Endothelial cell of umbilical vein (primary cell): ENCODE data around the gene CXCR3. TPM values are rescaled to one million over a fixed set of nuclear protein-coding genes. Genes with fewer than 3 reads are reported as not detected.

ENCODE experiments used
- BruUV-seq: library from RNA; stranded (reverse); fragments of 400-500 nt; replicated peaks from 2 replicates; lab custom pipeline; 2021; lab: Mats Ljungman, UMichigan
- CTCF ChIA-PET: fragments of 300-600, 350-600 bp; sonication (Branson Sonifier 250); formaldehyde crosslinking; loops from one replicate; lab custom pipeline; 2021; ENCODE audit warnings: antibody characterized with exemption, inconsistent platforms; lab: Charles Lee
- POLR2A ChIA-PET: fragments of 300-600, 350-600 bp; sonication (Branson Sonifier 250); formaldehyde crosslinking; loops from one replicate; lab custom pipeline; 2021; ENCODE audit warnings: antibody characterized with exemption, inconsistent platforms; lab: Charles Lee
- DNase-seq: peaks from one replicate; pipeline ENCODE4 v3.0.0-alpha.2; 2011; ENCODE audit warnings: low read depth, low spot score
- FAIRE-seq: peaks from 2 replicates; lab custom pipeline; 2011; peaks lifted over from hg19 to GRCh38; lab: Jason Lieb, UNC
- H2AFZ ChIP-seq: 2 replicates; pipeline ENCODE4 v1.6.0; 2012; ENCODE audit warnings: low read depth, low read length, control low read depth, inconsistent platforms
- H3K27ac ChIP-seq: 2 replicates; pipeline ENCODE4 v1.5.1; 2011; ENCODE audit warnings: low read depth, mild to moderate bottlenecking, control low read depth, low read length, moderate library complexity; ENCODE audit not compliant: insufficient read depth
- H3K27me3 ChIP-seq, 2 experiments: 2 replicates each; pipeline versions ENCODE4 v1.6.0 to v1.6.1; 2011; ENCODE audit warnings: low read length in 2 of 2, mixed read lengths in 1 of 2; ENCODE audit not compliant: control insufficient read depth in 2 of 2, insufficient read depth in 2 of 2
- H3K36me3 ChIP-seq, 2 experiments: 2 replicates in 1 of 2; 3 replicates in 1 of 2; pipeline ENCODE4 v1.5.1; 2011; ENCODE audit warnings: low read length in 2 of 2, mild to moderate bottlenecking in 1 of 2, moderate library complexity in 1 of 2; ENCODE audit not compliant: control insufficient read depth in 2 of 2, insufficient read depth in 2 of 2; ENCODE audit errors: extremely low read depth in 1 of 2
- H3K4me1 ChIP-seq: 3 replicates; pipeline ENCODE4 v1.5.1; 2011; ENCODE audit warnings: mild to moderate bottlenecking, low read length; ENCODE audit not compliant: control insufficient read depth, insufficient read depth; ENCODE audit errors: extremely low read depth
- H3K4me2 ChIP-seq: 2 replicates; pipeline ENCODE4 v1.6.1; 2011; ENCODE audit warnings: low read length, control low read depth, mixed read lengths; ENCODE audit not compliant: insufficient read depth
- H3K4me3 ChIP-seq, 3 experiments: fragments of 200-600 bp in 1 of 3; sonication (generic), shearing (Covaris generic) in 1 of 3; replicated peaks in 1 of 3; 2 replicates each; pipeline ENCODE4 v1.5.1; 2011 to 2016; ENCODE audit warnings: control low read depth in 3 of 3, low read length in 3 of 3, mild to moderate bottlenecking in 2 of 3, inconsistent platforms in 1 of 3, low read depth in 1 of 3, moderate library complexity in 1 of 3; ENCODE audit not compliant: insufficient read depth in 1 of 3
- H3K79me2 ChIP-seq: 2 replicates; pipeline ENCODE4 v1.6.0; 2012; ENCODE audit warnings: low read length, inconsistent platforms; ENCODE audit not compliant: control insufficient read depth, insufficient read depth
- H3K9ac ChIP-seq: replicated peaks from 2 replicates; pipeline ENCODE3; 2011; ENCODE audit warnings: low read length, control low read depth; ENCODE audit not compliant: insufficient read depth; ENCODE audit errors: extremely low read depth
- H3K9me1 ChIP-seq: replicated peaks from 3 replicates; pipeline ENCODE4 v1.6.0; 2011; ENCODE audit warnings: mild to moderate bottlenecking, low read length; ENCODE audit not compliant: control insufficient read depth, insufficient read depth; ENCODE audit errors: extremely low read depth
- H3K9me3 ChIP-seq: replicated peaks from 2 replicates; pipeline ENCODE4 v1.5.1; 2012; ENCODE audit warnings: low read length, inconsistent platforms; ENCODE audit not compliant: control insufficient read depth, insufficient read depth
- H4K20me1 ChIP-seq: replicated peaks from 2 replicates; pipeline ENCODE3; 2011; ENCODE audit warnings: mild to moderate bottlenecking, low read length; ENCODE audit not compliant: control insufficient read depth, insufficient read depth; ENCODE audit errors: extremely low read depth
- EZH2 ChIP-seq: IDR thresholded peaks from 2 replicates; pipeline ENCODE4 v1.6.1; 2012; ENCODE audit warnings: borderline replicate concordance, low read depth, mild to moderate bottlenecking, moderate library complexity, low read length, inconsistent platforms; ENCODE audit not compliant: severe bottlenecking
- FOS ChIP-seq: IDR thresholded peaks from 2 replicates; pipeline ENCODE4 v1.6.1; 2011; ENCODE audit warnings: mild to moderate bottlenecking, low read length, moderate library complexity, borderline replicate concordance; ENCODE audit not compliant: insufficient read depth
- GATA2 ChIP-seq: IDR thresholded peaks from 2 replicates; pipeline ENCODE4 v1.7.0; 2011; ENCODE audit warnings: low read depth, mild to moderate bottlenecking, moderate library complexity, mixed read lengths, low read length; ENCODE audit not compliant: insufficient read length, insufficient read depth
- JUN ChIP-seq: IDR thresholded peaks from 2 replicates; pipeline ENCODE4 v1.6.1; 2011; ENCODE audit warnings: borderline replicate concordance, low read depth; ENCODE audit not compliant: insufficient read length, insufficient read depth
- dilution Hi-C: fragments of 300-500 bp; cut with MboI; formaldehyde crosslinking; loops from one replicate; pipeline ENCODE4 v1.15.0; 2019; ENCODE audit warnings: low sequenced_read_pairs; ENCODE audit not compliant: extremely low pct_ligation_motif_present
- intact Hi-C: fragments of 100-400 bp; cut with micrococcal nuclease; formaldehyde crosslinking; loops from one replicate; pipeline ENCODE4 v1.10.0; 2022
- polyA plus RNA-seq, 4 experiments: library from polyadenylated mRNA; depleted of rRNA in 3 of 4; stranded (reverse) in 3 of 4; unstranded in 1 of 4; fragments of >200 nt; gene quantifications; 2 replicates each; pipeline versions ENCODE4 v1.2.1 to v1.2.3, GENCODE V29; 2011 to 2012; ENCODE audit warnings: missing spikeins in 1 of 4
- total RNA-seq: library from RNA; stranded (reverse); gene quantifications from 2 replicates; pipeline ENCODE4 v1.2.3, GENCODE V29; 2021
- TF ChIP-seq, protein P1 (sequence below): IDR thresholded peaks from 2 replicates; pipeline ENCODE4 v1.6.1; 2011; ENCODE audit not compliant: insufficient read depth, insufficient read length
- TF ChIP-seq, protein P2 (sequence below), 2 donors: IDR thresholded peaks; 1 replicate in 1 of 2; 2 replicates in 1 of 2; pipeline ENCODE4 v1.5.1; 2011; ENCODE audit warnings: low read length in 2 of 2, mild to moderate bottlenecking in 2 of 2, moderate library complexity in 2 of 2, control low read depth in 1 of 2, inconsistent platforms in 1 of 2, low read depth in 1 of 2; ENCODE audit not compliant: insufficient read depth in 1 of 2; ENCODE audit errors: extremely low read depth in 1 of 2

The CXCR3 gene
- total and polyA plus RNA-seq, 2 donors (not counting 3 experiments of a cell fraction or from before 2014, with no cell fraction given) = not detected

DNA sequence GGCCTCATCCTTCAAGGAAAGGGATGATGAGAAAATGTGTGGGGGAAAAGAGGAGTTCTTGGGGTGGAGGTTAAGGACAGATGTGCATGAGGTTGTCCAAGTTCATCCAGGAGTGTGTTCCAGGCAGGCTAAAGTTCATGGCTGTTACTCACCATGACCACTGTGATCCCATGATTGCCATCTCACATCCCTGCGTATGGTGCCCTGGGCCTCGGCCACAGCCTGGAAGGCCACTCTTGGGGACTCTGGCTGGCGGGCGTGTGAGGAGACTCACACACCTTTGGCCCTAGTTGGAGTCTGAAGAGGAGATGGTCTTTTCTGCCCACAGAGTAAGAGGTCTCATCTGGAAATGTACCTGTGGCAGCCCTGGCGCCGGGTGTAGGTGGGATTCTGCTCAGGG, 41.6 kb upstream of the CXCR3 start:
- DNase-seq = no peak
- no peak overlapping the region for H3K4me3 ChIP-seq
- H4K20me1 ChIP-seq = no peaks in the 10 kb centered on the region
- intact Hi-C loops (no loop called here), dilution Hi-C loops (no loop called here)
- FAIRE-seq = no peak
- no peaks in the 10 kb centered on the region for H3K79me2 ChIP-seq
- H3K36me3 ChIP-seq = no peaks in the 10 kb centered on the region
- no peaks in the 10 kb centered on the region for H3K9me3 ChIP-seq
- H3K27me3 ChIP-seq = peaks cover 0 to 4% of the 10 kb centered on the region in 2 experiments
- H3K27ac ChIP-seq = no peak overlapping the region
- CTCF ChIA-PET = no interaction called here
- no TSS peak for BruUV-seq
- H3K9ac ChIP-seq = no peak overlapping the region
- no peak overlapping the region for H2AFZ ChIP-seq
- no peaks in the 10 kb centered on the region for H3K4me1 ChIP-seq
- no peaks in the 10 kb centered on the region for H3K9me1 ChIP-seq
- TF ChIP-seq JUN (no peak), FOS (no peak), GATA2 (no peak), EZH2 (no peak)
- TF ChIP-seq, protein P1, sequence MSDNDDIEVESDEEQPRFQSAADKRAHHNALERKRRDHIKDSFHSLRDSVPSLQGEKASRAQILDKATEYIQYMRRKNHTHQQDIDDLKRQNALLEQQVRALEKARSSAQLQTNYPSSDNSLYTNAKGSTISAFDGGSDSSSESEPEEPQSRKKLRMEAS = no peak
- TF ChIP-seq, protein P2, sequence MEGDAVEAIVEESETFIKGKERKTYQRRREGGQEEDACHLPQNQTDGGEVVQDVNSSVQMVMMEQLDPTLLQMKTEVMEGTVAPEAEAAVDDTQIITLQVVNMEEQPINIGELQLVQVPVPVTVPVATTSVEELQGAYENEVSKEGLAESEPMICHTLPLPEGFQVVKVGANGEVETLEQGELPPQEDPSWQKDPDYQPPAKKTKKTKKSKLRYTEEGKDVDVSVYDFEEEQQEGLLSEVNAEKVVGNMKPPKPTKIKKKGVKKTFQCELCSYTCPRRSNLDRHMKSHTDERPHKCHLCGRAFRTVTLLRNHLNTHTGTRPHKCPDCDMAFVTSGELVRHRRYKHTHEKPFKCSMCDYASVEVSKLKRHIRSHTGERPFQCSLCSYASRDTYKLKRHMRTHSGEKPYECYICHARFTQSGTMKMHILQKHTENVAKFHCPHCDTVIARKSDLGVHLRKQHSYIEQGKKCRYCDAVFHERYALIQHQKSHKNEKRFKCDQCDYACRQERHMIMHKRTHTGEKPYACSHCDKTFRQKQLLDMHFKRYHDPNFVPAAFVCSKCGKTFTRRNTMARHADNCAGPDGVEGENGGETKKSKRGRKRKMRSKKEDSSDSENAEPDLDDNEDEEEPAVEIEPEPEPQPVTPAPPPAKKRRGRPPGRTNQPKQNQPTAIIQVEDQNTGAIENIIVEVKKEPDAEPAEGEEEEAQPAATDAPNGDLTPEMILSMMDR (IDR thresholded peaks at IDR 0.05; ENCODE audit: extremely low read depth in 1 of 2, insufficient read depth in 1 of 2, low read depth in 1 of 2, low read length in 2 of 2) = no peak
- POLR2A ChIA-PET = no interaction called here
- H3K4me2 ChIP-seq = no peak overlapping the region
